NT2/D1 (cell line): ENCODE data around the gene CNPY1.

Source experiments
- SUZ12 ChIP-seq: IDR thresholded peaks from 2 replicates; pipeline ENCODE4 v1.6.1; 2011; ENCODE audit not compliant: insufficient read length, insufficient read depth; ENCODE audit errors: extremely low read depth
- YY1 ChIP-seq: IDR thresholded peaks from 2 replicates; pipeline ENCODE4 v1.6.1; 2011; ENCODE audit not compliant: insufficient read length, insufficient read depth

DNA sequence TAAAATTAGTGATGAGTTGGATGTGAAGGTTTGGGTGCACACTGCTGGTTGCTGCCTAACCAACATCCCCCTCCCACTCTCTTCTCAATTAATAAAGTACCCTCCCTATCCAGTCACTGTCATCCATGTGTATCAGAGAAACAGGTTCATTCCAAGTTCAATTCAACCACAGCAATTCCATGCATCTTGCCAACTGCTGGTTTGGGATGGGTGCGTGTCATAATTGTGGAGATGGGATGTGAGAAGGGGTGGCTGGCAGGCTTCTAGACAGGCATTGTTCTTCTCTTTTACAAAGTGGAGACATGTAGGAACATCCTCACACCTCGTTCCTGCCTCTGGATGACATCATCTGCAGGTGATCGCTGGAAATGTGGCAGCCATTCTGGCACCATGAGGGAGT, 7.5 kb upstream of the CNPY1 start:
- TF ChIP-seq YY1 (no peak), SUZ12 (no peak)
